NCI-H128 (cell line): ENCODE data around the gene TCL1A.
"Not testable (repeated sequence)": the region's sequence is repeated elsewhere in the genome, so short reads cannot be mapped to it uniquely, and the experiment has no call there.

Source experiments
- DNase-seq: peaks from one replicate; lab custom pipeline; 2025; ENCODE audit not compliant: unreplicated experiment; lab: John Stamatoyannopoulos, UW

The TCL1A gene

GRCh38 chr14:95679148-95679815 lies 34.6 kb downstream of the TCL1A start:
- peak; percentile 27 for DNase-seq

- DNase-seq, result no peak
These were observed 36.6 kb downstream of the TCL1A start for GRCh38 chr14:95677179-95677835.

DNA sequence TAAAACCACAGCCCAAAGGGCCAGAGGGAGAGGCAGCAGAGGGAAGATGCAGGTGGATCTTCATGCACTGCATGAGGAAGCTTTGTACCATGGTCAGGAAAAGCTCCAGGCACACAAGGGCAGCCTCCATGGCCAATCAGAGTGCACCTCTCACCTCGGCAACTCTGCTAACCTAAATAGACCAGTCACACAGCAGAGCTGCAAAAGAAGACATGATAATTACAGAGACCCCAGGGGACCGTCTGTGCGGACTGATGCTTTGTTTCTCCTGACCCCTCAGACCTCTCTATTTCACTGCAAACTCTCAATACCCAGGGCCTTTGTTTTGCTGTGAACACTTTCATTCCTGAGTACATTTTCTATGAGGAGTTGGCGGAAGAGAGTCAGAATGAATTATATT lies 38.4 kb downstream of the TCL1A start:
- DNase-seq, result no peak

DNA sequence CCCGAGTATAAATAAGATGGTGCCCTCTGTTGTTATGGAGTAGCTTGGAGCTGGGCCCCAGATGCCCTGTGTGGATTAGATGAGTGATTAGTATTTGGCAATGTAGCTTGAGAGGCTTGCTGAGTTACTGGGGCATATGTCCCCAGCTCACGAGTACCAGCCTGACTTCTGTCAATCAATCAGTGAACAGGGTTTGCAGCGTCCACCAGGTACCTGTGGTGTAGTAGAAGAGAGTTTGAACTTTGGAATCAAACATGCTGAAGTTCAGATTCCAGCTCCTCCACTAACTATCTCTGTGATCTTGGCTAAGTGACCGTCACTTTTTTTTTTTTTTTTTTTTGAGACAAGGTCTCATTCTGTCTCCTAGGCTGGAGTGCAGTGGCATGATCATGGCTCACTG lies 39.3 kb downstream of the TCL1A start:
- DNase-seq, result no peak

DNA sequence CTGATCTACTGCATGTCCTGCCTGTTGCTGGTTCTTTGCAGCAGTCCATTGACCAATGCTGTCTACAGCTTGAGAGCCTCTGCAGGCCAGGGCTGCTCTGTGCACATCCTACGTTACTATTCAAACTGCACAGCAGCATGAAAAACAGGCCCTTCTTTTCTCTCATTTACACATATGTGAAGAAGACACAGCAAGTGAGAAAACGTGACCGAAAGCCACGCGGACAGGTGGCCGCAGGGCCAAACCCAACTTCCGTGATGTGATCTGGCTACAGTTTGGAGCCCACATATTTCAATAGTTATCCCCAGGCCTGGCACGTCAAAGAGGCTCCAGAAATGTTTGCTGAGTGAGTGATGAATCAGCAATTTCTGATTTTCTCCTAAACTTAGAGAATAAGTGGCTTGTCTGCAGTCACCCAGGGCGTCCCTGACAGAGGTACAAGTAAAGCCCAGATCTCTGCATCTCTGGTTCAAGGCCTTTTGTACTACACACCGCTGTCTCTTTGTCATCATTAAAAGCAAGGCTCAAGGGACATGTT lies 45.6 kb downstream of the TCL1A start:
- DNase-seq, result no peak

DNA sequence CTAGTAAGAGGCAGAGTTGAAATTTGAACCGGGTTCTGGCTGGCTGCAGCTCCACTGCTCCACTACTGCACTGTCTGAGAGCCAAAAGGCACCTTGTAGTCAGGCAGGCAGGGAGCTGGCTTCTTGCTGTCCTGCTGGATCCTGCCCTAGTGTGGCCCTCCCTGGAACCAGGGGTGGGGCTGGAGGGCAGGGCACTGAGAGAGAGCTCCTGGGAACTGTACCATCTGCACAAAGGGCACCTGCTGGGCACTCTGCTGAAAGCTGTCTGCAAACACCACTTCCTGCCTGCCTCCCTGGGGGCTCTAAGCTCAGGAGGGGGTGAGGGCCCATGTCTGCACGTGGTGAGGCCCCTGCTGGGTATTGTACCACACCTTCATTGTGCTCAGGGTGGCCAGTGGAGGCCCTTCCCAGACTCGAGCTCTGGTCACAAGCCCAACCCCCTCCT lies 46.7 kb downstream of the TCL1A start:
- DNase-seq, result no peak

- DNase-seq, result no peak
These were observed 47.5 kb downstream of the TCL1A start for GRCh38 chr14:95666450-95666849.

- DNase-seq, result not testable (repeated sequence)
These were observed 48.4 kb downstream of the TCL1A start for GRCh38 chr14:95665530-95665929.

GRCh38 chr14:95664546-95664945 lies 49.4 kb downstream of the TCL1A start:
- DNase-seq, result no peak

GRCh38 chr14:95664066-95664465 lies 49.9 kb downstream of the TCL1A start:
- no peak for DNase-seq

DNA sequence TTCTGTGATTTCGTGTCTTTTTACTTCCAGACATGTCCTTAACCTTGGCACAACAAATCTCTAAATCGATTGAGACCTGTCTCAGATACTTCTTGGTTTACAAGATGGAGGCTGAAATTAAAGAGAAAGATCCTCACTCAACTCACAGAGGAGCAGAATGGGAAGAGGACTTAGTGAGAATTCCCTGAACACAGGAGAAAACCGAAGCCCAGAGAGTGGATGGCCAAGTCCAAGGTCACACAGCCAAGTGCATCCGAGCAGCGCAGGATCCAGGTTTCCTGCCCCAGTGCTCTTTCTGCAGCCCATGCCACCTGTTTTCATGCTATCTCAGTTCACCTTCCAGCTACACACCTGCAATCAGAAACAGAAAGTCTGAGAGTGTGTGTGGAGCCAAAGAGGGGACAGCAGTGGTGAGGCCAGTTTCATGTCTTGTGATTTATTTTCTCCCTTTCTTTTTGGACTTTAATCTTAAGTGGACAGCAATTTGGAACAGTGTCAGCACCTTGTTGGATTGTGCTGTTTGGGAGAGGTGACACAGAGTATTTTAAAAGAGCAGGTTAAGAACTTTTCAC lies 50.6 kb downstream of the TCL1A start:
- DNase-seq, result no peak

DNA sequence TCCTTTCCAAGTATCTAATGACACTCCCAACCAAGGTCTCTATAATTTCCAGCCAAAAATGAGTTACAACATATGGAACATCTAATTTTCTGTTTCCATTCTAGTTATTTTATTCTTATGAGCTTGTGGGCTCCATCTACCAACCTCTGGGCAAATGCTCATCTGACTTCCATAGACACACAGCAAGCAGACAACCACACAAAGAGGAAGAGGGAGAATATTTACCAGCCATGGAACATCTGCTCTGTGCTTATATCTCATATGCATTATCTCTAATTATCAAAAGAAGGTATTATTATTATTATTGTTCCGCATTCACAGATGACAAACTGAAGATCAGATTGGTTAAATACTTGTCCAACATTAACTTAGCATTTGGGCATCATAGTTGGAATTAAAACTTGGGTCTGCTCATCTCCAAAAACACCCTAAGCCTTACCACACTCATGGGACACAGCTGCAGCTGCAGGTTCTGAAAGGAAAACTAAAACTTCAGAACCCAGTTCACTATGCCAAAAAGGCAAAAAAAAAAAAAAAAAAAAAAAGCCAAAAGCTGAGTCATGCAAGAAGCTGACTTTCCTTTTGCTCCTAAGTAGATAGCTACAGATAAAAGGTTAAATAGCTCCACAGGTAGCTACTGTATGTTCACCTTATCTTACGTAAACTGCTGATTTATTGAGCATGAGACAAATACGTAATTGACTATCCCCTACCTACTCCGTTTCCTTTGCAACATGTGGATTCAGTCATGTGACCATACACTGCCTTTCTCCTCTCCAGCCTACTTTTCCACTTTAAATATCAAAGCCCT lies 51.3 kb downstream of the TCL1A start:
- DNase-seq, result no peak

GRCh38 chr14:95660651-95661515 lies 53.0 kb downstream of the TCL1A start:
- DNase-seq, result no peak

DNA sequence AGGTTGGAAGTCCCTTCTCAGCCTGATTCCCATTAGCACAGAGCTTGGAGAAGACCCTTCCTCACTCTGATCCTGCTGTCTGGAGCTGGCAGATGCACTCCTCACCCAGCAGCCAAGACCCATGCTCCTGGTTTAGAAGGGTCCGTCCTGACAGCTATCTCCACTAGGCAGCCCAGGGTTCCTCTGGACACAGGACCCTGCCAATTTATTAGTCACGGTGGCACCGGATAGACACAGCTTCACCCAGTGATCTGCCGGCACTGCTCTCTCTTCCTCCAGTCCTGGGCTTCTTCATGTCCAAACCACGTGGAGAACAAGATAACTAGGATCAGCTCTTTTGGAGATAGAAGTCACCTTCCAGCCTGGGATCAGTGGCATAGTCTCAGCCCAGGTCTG lies 53.9 kb downstream of the TCL1A start:
- no peak for DNase-seq
